GM23338 (cell line): Measurements from ENCODE around the gene ABI2. TPM values are rescaled to one million over a fixed set of nuclear protein-coding genes. Genes with fewer than 3 reads are reported as not detected.

ENCODE experiments used
- ATAC-seq: fragments of 200-7000 bp; cut with Tn5 transposase; 3 replicates; pipeline ENCODE4 v1.9.1; 2020
- DNase-seq: peaks from one replicate; pipeline ENCODE4 v3.0.0-alpha.2; 2015; ENCODE audit warnings: low spot score
- H2AFZ ChIP-seq: fragments of 200-600 bp; sonication (generic); 2 replicates; pipeline ENCODE4 v1.8.0; 2016; ENCODE audit warnings: antibody characterized with exemption, mild to moderate bottlenecking, moderate library complexity
- H3F3A ChIP-seq: fragments of 200-600 bp; sonication (generic); replicated peaks from 2 replicates; pipeline ENCODE4 v1.8.0; 2017; ENCODE audit warnings: antibody characterized with exemption, mixed run types, low read depth
- H3K27ac ChIP-seq: fragments of 200-600 bp; sonication (generic); 2 replicates; pipeline ENCODE4 v1.6.1; 2016; ENCODE audit warnings: low read depth
- H3K27me3 ChIP-seq: fragments of 200-600 bp; sonication (generic); 2 replicates; pipeline ENCODE4 v1.8.0; 2016; ENCODE audit warnings: mild to moderate bottlenecking, mixed run types, moderate library complexity; ENCODE audit not compliant: insufficient read depth
- H3K36me3 ChIP-seq: fragments of 200-600 bp; sonication (generic); 2 replicates; pipeline ENCODE4 v1.8.0; 2016; ENCODE audit warnings: mild to moderate bottlenecking; ENCODE audit not compliant: insufficient read depth
- H3K4me1 ChIP-seq: fragments of 200-600 bp; sonication (generic); 2 replicates; pipeline ENCODE4 v1.8.0; 2016; ENCODE audit warnings: mild to moderate bottlenecking, moderate library complexity; ENCODE audit not compliant: insufficient read depth
- H3K4me2 ChIP-seq: fragments of 200-600 bp; sonication (generic); 2 replicates; pipeline ENCODE4 v1.7.1; 2017; ENCODE audit warnings: mixed run types
- H3K4me3 ChIP-seq: fragments of 200-600 bp; sonication (generic); 2 replicates; pipeline ENCODE4 v1.6.1; 2016; ENCODE audit warnings: mixed run types
- H3K79me2 ChIP-seq: fragments of 200-600 bp; sonication (generic); replicated peaks from 2 replicates; pipeline ENCODE4 v1.8.0; 2017; ENCODE audit warnings: mild to moderate bottlenecking; ENCODE audit not compliant: insufficient read depth
- H3K9me2 ChIP-seq: fragments of 200-600 bp; sonication (generic); 2 replicates; pipeline ENCODE4 v1.8.0; 2017; ENCODE audit not compliant: insufficient read depth
- H4K20me1 ChIP-seq: fragments of 200-600 bp; sonication (generic); replicated peaks from 2 replicates; pipeline ENCODE4 v1.8.0; 2017; ENCODE audit warnings: mild to moderate bottlenecking; ENCODE audit not compliant: insufficient read depth
- H3K27ac Mint-ChIP-seq: 2 replicates; pipeline ENCODE4 v1.8.0; 2020; ENCODE audit warnings: inconsistent platforms, mild to moderate bottlenecking, moderate library complexity, mixed read lengths
- H3K27me3 Mint-ChIP-seq: 3 replicates; pipeline ENCODE4 v1.8.0; 2022; ENCODE audit warnings: low read depth, mild to moderate bottlenecking, moderate library complexity, mixed read lengths, inconsistent platforms; ENCODE audit not compliant: insufficient read depth, poor library complexity
- H3K36me3 Mint-ChIP-seq: 3 replicates; pipeline ENCODE4 v1.8.0; 2021; ENCODE audit warnings: low read depth, mild to moderate bottlenecking, inconsistent platforms, moderate library complexity, mixed read lengths
- H3K4me1 Mint-ChIP-seq: 3 replicates; pipeline ENCODE4 v1.8.0; 2020; ENCODE audit warnings: mild to moderate bottlenecking, inconsistent platforms, mixed read lengths
- H3K4me3 Mint-ChIP-seq: 3 replicates; pipeline ENCODE4 v1.8.0; 2021; ENCODE audit warnings: moderate library complexity, mild to moderate bottlenecking, inconsistent platforms, mixed read lengths
- H3K9me3 Mint-ChIP-seq: 3 replicates; pipeline ENCODE4 v1.8.0; 2020; ENCODE audit warnings: moderate library complexity, mild to moderate bottlenecking, inconsistent platforms, mixed read lengths
- CREB1 ChIP-seq: fragments of 250-450 bp; sonication (Bioruptor Pico); IDR thresholded peaks from 2 replicates; pipeline ENCODE4 v1.5.0; 2020; ENCODE audit warnings: low read depth, mild to moderate bottlenecking, moderate library complexity
- EZH2 ChIP-seq: fragments of 200-600 bp; sonication (generic); IDR thresholded peaks from one replicate; pipeline ENCODE4 v1.8.0; 2017; ENCODE audit warnings: antibody characterized with exemption, mild to moderate bottlenecking, low read depth; ENCODE audit not compliant: unreplicated experiment
- EZH2phosphoT487 ChIP-seq: fragments of 200-600 bp; sonication (generic); IDR thresholded peaks from one replicate; pipeline ENCODE4 v1.8.1; 2018; ENCODE audit warnings: antibody characterized with exemption; ENCODE audit not compliant: unreplicated experiment
- JUNB ChIP-seq: IDR thresholded peaks from one replicate; pipeline ENCODE4 v1.6.1; 2016; ENCODE audit warnings: antibody characterized with exemption; ENCODE audit not compliant: unreplicated experiment
- NANOG ChIP-seq: IDR thresholded peaks from 2 replicates; pipeline ENCODE4 v1.6.1; 2016; ENCODE audit warnings: antibody characterized with exemption, borderline replicate concordance
- ZNF114 ChIP-seq: fragments of 250-450 bp; sonication (Bioruptor Pico); IDR thresholded peaks from 2 replicates; pipeline ENCODE4 v1.5.0; 2020; ENCODE audit warnings: mild to moderate bottlenecking, moderate library complexity
- ZNF331 ChIP-seq: fragments of 250-450 bp; sonication (Bioruptor Pico); IDR thresholded peaks from 2 replicates; pipeline ENCODE4 v1.5.0; 2020; ENCODE audit warnings: low read depth, mild to moderate bottlenecking, moderate library complexity
- polyA plus RNA-seq: library from polyadenylated mRNA; unstranded; fragments of >200 nt; fragmentation: Nextera tagmentation; extraction: Ambion mirVana; gene quantifications from 2 replicates; pipeline ENCODE4 v1.2.1, GENCODE V29; 2016
- total RNA-seq: library from RNA; depleted of rRNA; stranded (reverse); fragments of >200 nt; shearing (Covaris generic); gene quantifications from 2 replicates; pipeline ENCODE4 v1.2.3, GENCODE V29; 2014
- TF ChIP-seq, protein P1 (sequence below), 2 experiments: fragments of 200-600 bp in 1 of 2; sonication (generic) in 1 of 2; conservative IDR thresholded peaks; 2 replicates each; pipeline versions ENCODE4 v1.5.1 to v1.6.1; 2016 to 2017; ENCODE audit warnings: antibody characterized with exemption in 2 of 2, low read depth in 2 of 2, mild to moderate bottlenecking in 2 of 2, moderate library complexity in 1 of 2
- TF ChIP-seq, protein P2 (sequence below): IDR thresholded peaks from 2 replicates; pipeline ENCODE4 v1.6.1; 2016; ENCODE audit warnings: antibody characterized with exemption
- TF ChIP-seq, protein P3 (sequence below): IDR thresholded peaks from one replicate; pipeline ENCODE4 v1.6.1; 2018; ENCODE audit warnings: antibody characterized with exemption; ENCODE audit not compliant: unreplicated experiment

The ABI2 gene
- total and polyA plus RNA-seq, 2 experiments from 2014 or later = 46.5 to 114 TPM

DNA sequence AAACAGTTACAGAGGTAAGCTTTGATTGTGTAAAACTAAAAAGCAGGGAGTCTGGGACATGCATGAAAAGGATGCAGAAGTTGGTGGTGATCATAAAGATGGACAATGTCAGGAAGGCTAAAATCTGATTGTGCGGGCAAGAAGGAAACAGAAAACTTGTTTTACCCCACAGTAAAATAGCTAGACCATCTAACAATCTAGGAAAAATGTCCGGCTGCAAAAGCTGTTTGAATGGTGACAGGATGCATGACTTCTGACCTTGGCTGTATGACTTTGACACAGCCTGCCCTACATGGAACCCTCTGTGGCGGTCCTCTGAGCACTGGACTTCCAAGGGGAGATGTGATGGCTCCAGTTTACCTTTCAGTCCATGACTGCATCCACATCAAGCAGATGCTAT is 113.3 kb downstream of the ABI2 start:
- Histone ChIP-seq H3F3A (no peaks in the 10 kb centered on the region), H3K36me3 (peaks cover 4% of the 10 kb centered on the region; the same call in 1 of the 2 replicates), H3K4me2 (no peak overlapping the region), H3K4me1 (no peaks in the 10 kb centered on the region), H2AFZ (no peak overlapping the region), H3K27me3 (no peaks in the 10 kb centered on the region), H3K79me2 (no peaks in the 10 kb centered on the region), H3K9me2 (no peaks in the 10 kb centered on the region), H3K27ac (no peak overlapping the region), H3K4me3 (no peak overlapping the region), H4K20me1 (no peaks in the 10 kb centered on the region; the same call in 1 of the 2 replicates)
- peaks cover 23% of the 10 kb centered on the region for H3K36me3 Mint-ChIP-seq
- H3K27ac Mint-ChIP-seq = no peak overlapping the region
- H3K9me3 Mint-ChIP-seq = no peaks in the 10 kb centered on the region; the same call in 2 of the 3 replicates
- H3K4me3 Mint-ChIP-seq = no peak overlapping the region
- peaks cover 5% of the 10 kb centered on the region for H3K27me3 Mint-ChIP-seq
- no peak for ATAC-seq
- TF ChIP-seq ZNF331 (CRISPR knock-in tag) (no peak), CREB1 (CRISPR knock-in tag) (no peak), EZH2 (no peak), ZNF114 (no peak), EZH2phosphoT487 (no peak), JUNB (no peak)
- TF ChIP-seq, protein P1, sequence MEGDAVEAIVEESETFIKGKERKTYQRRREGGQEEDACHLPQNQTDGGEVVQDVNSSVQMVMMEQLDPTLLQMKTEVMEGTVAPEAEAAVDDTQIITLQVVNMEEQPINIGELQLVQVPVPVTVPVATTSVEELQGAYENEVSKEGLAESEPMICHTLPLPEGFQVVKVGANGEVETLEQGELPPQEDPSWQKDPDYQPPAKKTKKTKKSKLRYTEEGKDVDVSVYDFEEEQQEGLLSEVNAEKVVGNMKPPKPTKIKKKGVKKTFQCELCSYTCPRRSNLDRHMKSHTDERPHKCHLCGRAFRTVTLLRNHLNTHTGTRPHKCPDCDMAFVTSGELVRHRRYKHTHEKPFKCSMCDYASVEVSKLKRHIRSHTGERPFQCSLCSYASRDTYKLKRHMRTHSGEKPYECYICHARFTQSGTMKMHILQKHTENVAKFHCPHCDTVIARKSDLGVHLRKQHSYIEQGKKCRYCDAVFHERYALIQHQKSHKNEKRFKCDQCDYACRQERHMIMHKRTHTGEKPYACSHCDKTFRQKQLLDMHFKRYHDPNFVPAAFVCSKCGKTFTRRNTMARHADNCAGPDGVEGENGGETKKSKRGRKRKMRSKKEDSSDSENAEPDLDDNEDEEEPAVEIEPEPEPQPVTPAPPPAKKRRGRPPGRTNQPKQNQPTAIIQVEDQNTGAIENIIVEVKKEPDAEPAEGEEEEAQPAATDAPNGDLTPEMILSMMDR (conservative IDR thresholded peaks at IDR 0.05; ENCODE audit: low read depth in 2 of 2) = no peak
- TF ChIP-seq, protein P2, sequence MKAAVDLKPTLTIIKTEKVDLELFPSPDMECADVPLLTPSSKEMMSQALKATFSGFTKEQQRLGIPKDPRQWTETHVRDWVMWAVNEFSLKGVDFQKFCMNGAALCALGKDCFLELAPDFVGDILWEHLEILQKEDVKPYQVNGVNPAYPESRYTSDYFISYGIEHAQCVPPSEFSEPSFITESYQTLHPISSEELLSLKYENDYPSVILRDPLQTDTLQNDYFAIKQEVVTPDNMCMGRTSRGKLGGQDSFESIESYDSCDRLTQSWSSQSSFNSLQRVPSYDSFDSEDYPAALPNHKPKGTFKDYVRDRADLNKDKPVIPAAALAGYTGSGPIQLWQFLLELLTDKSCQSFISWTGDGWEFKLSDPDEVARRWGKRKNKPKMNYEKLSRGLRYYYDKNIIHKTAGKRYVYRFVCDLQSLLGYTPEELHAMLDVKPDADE = no peak
- TF ChIP-seq, protein P3, sequence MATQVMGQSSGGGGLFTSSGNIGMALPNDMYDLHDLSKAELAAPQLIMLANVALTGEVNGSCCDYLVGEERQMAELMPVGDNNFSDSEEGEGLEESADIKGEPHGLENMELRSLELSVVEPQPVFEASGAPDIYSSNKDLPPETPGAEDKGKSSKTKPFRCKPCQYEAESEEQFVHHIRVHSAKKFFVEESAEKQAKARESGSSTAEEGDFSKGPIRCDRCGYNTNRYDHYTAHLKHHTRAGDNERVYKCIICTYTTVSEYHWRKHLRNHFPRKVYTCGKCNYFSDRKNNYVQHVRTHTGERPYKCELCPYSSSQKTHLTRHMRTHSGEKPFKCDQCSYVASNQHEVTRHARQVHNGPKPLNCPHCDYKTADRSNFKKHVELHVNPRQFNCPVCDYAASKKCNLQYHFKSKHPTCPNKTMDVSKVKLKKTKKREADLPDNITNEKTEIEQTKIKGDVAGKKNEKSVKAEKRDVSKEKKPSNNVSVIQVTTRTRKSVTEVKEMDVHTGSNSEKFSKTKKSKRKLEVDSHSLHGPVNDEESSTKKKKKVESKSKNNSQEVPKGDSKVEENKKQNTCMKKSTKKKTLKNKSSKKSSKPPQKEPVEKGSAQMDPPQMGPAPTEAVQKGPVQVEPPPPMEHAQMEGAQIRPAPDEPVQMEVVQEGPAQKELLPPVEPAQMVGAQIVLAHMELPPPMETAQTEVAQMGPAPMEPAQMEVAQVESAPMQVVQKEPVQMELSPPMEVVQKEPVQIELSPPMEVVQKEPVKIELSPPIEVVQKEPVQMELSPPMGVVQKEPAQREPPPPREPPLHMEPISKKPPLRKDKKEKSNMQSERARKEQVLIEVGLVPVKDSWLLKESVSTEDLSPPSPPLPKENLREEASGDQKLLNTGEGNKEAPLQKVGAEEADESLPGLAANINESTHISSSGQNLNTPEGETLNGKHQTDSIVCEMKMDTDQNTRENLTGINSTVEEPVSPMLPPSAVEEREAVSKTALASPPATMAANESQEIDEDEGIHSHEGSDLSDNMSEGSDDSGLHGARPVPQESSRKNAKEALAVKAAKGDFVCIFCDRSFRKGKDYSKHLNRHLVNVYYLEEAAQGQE = no peak
- no peak for DNase-seq
- peaks cover 14% of the 10 kb centered on the region for H3K4me1 Mint-ChIP-seq

DNA sequence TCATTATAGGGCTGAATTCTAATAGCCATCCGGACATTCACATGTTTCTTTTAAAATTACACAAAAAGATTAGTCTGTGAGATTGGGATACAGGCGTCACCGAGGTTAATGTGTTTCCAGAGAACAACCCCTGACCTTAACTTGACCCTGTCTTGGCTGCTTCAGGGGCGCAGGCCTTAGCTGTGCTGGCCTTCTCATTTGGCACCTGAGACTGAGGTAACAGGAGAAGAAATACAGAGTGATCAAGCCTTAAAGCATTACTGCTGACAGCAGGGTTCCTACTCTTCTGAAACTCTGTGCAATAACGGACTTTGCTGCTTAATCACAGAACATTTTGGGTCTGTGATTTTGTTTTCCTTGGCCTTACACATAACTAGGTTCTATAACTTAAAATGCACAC is 114.3 kb downstream of the ABI2 start:
- Histone ChIP-seq H3K27ac (no peak overlapping the region), H3F3A (no peaks in the 10 kb centered on the region), H2AFZ (no peak overlapping the region), H3K79me2 (no peaks in the 10 kb centered on the region), H3K4me2 (no peak overlapping the region), H3K4me3 (no peak overlapping the region), H3K9me2 (no peaks in the 10 kb centered on the region), H3K36me3 (peaks cover 6% of the 10 kb centered on the region; the same call in 1 of the 2 replicates), H4K20me1 (no peaks in the 10 kb centered on the region; the same call in 1 of the 2 replicates), H3K27me3 (no peaks in the 10 kb centered on the region), H3K4me1 (no peaks in the 10 kb centered on the region)
- Mint-ChIP-seq H3K9me3 (no peaks in the 10 kb centered on the region), H3K4me3 (no peak overlapping the region), H3K4me1 (peaks cover 14% of the 10 kb centered on the region), H3K27ac (no peak overlapping the region), H3K36me3 (peaks cover 24% of the 10 kb centered on the region), H3K27me3 (peaks cover 5% of the 10 kb centered on the region)
- ATAC-seq = no peak
- DNase-seq = no peak
- TF ChIP-seq ZNF114 (no peak), NANOG (no peak), CREB1 (CRISPR knock-in tag) (no peak), EZH2 (no peak)
- TF ChIP-seq, protein P3 = no peak
